HEK293 (cell line): ENCODE data around the gene HEBP2.

ENCODE experiments used
- AEBP2 ChIP-seq: fragments of 450-650 bp; formaldehyde crosslinking; IDR thresholded peaks from 2 replicates; pipeline ENCODE4 v1.5.1; 2016; ENCODE audit warnings: missing biosample characterization, missing genetic modification characterization, borderline replicate concordance
- ATF2 ChIP-seq: fragments of 450-650 bp; formaldehyde crosslinking; IDR thresholded peaks from 2 replicates; pipeline ENCODE4 v1.5.1; 2016; ENCODE audit warnings: missing biosample characterization, missing genetic modification characterization, low read depth
- BCL11B ChIP-seq: fragments of 450-650 bp; formaldehyde crosslinking; IDR thresholded peaks from 2 replicates; pipeline ENCODE4 v1.5.1; 2016; ENCODE audit warnings: low read depth, missing biosample characterization, missing genetic modification characterization
- GLIS1 ChIP-seq: fragments of 450-650 bp; formaldehyde crosslinking; IDR thresholded peaks from 2 replicates; pipeline ENCODE4 v1.5.1; 2016; ENCODE audit warnings: missing biosample characterization, missing genetic modification characterization
- MZF1 ChIP-seq: fragments of 450-650 bp; formaldehyde crosslinking; IDR thresholded peaks from 2 replicates; pipeline ENCODE4 v1.5.1; 2017; ENCODE audit warnings: missing biosample characterization, missing genetic modification characterization, borderline replicate concordance
- OSR2 ChIP-seq: fragments of 450-650 bp; formaldehyde crosslinking; IDR thresholded peaks from 2 replicates; pipeline ENCODE4 v1.5.1; 2016; ENCODE audit warnings: missing biosample characterization, missing genetic modification characterization
- PRDM4 ChIP-seq: fragments of 450-650 bp; formaldehyde crosslinking; IDR thresholded peaks from 2 replicates; pipeline ENCODE4 v1.5.1; 2017; ENCODE audit warnings: missing biosample characterization, missing genetic modification characterization
- SETDB1 ChIP-seq: IDR thresholded peaks from one replicate; pipeline ENCODE4 v1.6.1; 2017; ENCODE audit warnings: mild to moderate bottlenecking, low read length, moderate library complexity, mixed read lengths; ENCODE audit not compliant: insufficient read length
- TCF7L2 ChIP-seq: IDR thresholded peaks from 2 replicates; pipeline ENCODE4 v1.6.1; 2011; ENCODE audit warnings: low read depth, mild to moderate bottlenecking, inconsistent platforms, low read length, moderate library complexity, borderline replicate concordance
- TRIM28 ChIP-seq: IDR thresholded peaks from 2 replicates; pipeline ENCODE4 v1.6.1; 2011; ENCODE audit warnings: low read length, control low read depth, borderline replicate concordance
- YY2 ChIP-seq: fragments of 450-650 bp; formaldehyde crosslinking; IDR thresholded peaks from 2 replicates; pipeline ENCODE4 v1.5.1; 2016; ENCODE audit warnings: missing biosample characterization, missing genetic modification characterization
- ZBTB20 ChIP-seq: fragments of 450-650 bp; formaldehyde crosslinking; IDR thresholded peaks from 2 replicates; pipeline ENCODE4 v1.5.1; 2016; ENCODE audit warnings: missing biosample characterization, missing genetic modification characterization
- ZBTB8A ChIP-seq: fragments of 450-650 bp; formaldehyde crosslinking; IDR thresholded peaks from 2 replicates; pipeline ENCODE4 v1.5.1; 2016; ENCODE audit warnings: missing biosample characterization, missing genetic modification characterization
- ZNF10 ChIP-seq: fragments of 450-650 bp; formaldehyde crosslinking; IDR thresholded peaks from 2 replicates; pipeline ENCODE4 v1.5.1; 2017; ENCODE audit warnings: missing biosample characterization, missing genetic modification characterization
- ZNF133 ChIP-seq: fragments of 450-650 bp; formaldehyde crosslinking; IDR thresholded peaks from 2 replicates; pipeline ENCODE4 v1.5.1; 2016; ENCODE audit warnings: missing biosample characterization, missing genetic modification characterization
- ZNF2 ChIP-seq: fragments of 450-650 bp; formaldehyde crosslinking; IDR thresholded peaks from 2 replicates; pipeline ENCODE4 v1.5.1; 2016; ENCODE audit warnings: missing biosample characterization, missing genetic modification characterization
- ZNF354C ChIP-seq: fragments of 450-650 bp; formaldehyde crosslinking; IDR thresholded peaks from 2 replicates; pipeline ENCODE4 v1.5.1; 2016; ENCODE audit warnings: missing biosample characterization, missing genetic modification characterization, low read depth, borderline replicate concordance
- ZNF561 ChIP-seq: fragments of 450-650 bp; IDR thresholded peaks from 2 replicates; pipeline ENCODE4 v1.5.1; 2018; ENCODE audit warnings: missing biosample characterization, missing genetic modification characterization, borderline replicate concordance
- ZNF585B ChIP-seq: fragments of 450-650 bp; formaldehyde crosslinking; IDR thresholded peaks from 2 replicates; pipeline ENCODE4 v1.5.1; 2016; ENCODE audit warnings: missing biosample characterization, missing genetic modification characterization
- ZNF626 ChIP-seq: fragments of 450-650 bp; sonication (Bioruptor Pico); formaldehyde crosslinking; IDR thresholded peaks from 2 replicates; pipeline ENCODE4 v1.5.1; 2018; ENCODE audit warnings: missing biosample characterization, missing genetic modification characterization, inconsistent platforms
- ZNF777 ChIP-seq: fragments of 450-650 bp; formaldehyde crosslinking; IDR thresholded peaks from 2 replicates; pipeline ENCODE4 v1.5.1; 2017; ENCODE audit warnings: missing biosample characterization, missing genetic modification characterization, borderline replicate concordance
- ZNF792 ChIP-seq: fragments of 450-650 bp; formaldehyde crosslinking; IDR thresholded peaks from 2 replicates; pipeline ENCODE4 v1.5.1; 2016; ENCODE audit warnings: missing biosample characterization, missing genetic modification characterization
- ZNF843 ChIP-seq: fragments of 450-650 bp; formaldehyde crosslinking; IDR thresholded peaks from 2 replicates; pipeline ENCODE4 v1.5.1; 2016; ENCODE audit warnings: missing biosample characterization, missing genetic modification characterization
- ZSCAN30 ChIP-seq: fragments of 450-650 bp; IDR thresholded peaks from 2 replicates; pipeline ENCODE4 v1.5.1; 2018; ENCODE audit warnings: missing biosample characterization, mild to moderate bottlenecking, missing genetic modification characterization, moderate library complexity
- ZXDB ChIP-seq: fragments of 450-650 bp; formaldehyde crosslinking; IDR thresholded peaks from 2 replicates; pipeline ENCODE4 v1.5.1; 2016; ENCODE audit warnings: missing biosample characterization, missing genetic modification characterization
- TF ChIP-seq, protein P1 (sequence below): IDR thresholded peaks from 2 replicates; pipeline ENCODE4 v1.6.1; 2011; ENCODE audit warnings: mild to moderate bottlenecking, low read depth, low read length, borderline replicate concordance
- TF ChIP-seq, protein P2 (sequence below): fragments of 450-650 bp; formaldehyde crosslinking; conservative IDR thresholded peaks from 2 replicates; pipeline ENCODE4 v1.5.1; 2016; ENCODE audit warnings: low read depth, missing biosample characterization, missing genetic modification characterization
- TF ChIP-seq, protein P3 (sequence below): fragments of 450-650 bp; formaldehyde crosslinking; IDR thresholded peaks from 2 replicates; pipeline ENCODE4 v1.5.1; 2016; ENCODE audit warnings: missing biosample characterization, missing genetic modification characterization
- TF ChIP-seq, protein P4 (sequence below): fragments of 450-650 bp; formaldehyde crosslinking; optimal IDR thresholded peaks from 2 replicates; pipeline ENCODE3; 2016; ENCODE audit warnings: missing biosample characterization, mild to moderate bottlenecking, missing genetic modification characterization

Gene HEBP2

DNA sequence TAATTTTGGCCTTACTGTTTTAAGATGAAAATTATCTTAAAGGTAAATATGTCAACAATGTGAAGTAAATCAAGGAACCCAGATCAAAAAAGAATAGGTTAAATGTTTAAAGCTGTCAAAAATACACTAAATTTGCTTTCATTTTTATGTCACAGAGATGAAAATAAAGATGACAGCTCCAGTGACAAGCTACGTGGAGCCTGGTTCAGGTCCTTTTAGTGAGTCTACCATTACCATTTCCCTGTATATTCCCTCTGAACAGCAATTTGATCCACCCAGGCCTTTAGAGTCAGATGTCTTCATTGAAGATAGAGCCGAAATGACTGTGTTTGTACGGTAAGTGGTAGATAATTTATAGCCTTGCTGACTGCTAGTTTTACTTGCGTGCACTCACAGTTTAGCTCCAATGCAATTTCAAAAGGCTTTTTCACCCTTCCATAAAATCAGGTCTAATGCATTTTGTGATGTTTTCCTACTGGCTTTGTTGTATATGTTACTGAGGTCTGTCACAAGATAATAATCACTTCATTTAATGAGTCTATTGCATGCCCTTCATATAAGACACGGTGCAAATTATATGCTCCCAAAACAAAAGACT lies 1.9 kb downstream of the HEBP2 start (continued):
- TF ChIP-seq ZNF777 (tag by site-specific recombination): no peak
- no peak for TF ChIP-seq ATF2 (tag by site-specific recombination)
- 0 out of 2 replicates have a peak, but pooled peaks have one; percentile 15 for TF ChIP-seq ZNF561
- no peak for TF ChIP-seq ZNF585B (tag by site-specific recombination)
- TF ChIP-seq TRIM28: peak; percentile 97
- peak; percentile 97 for TF ChIP-seq TCF7L2
- TF ChIP-seq, protein P1, sequence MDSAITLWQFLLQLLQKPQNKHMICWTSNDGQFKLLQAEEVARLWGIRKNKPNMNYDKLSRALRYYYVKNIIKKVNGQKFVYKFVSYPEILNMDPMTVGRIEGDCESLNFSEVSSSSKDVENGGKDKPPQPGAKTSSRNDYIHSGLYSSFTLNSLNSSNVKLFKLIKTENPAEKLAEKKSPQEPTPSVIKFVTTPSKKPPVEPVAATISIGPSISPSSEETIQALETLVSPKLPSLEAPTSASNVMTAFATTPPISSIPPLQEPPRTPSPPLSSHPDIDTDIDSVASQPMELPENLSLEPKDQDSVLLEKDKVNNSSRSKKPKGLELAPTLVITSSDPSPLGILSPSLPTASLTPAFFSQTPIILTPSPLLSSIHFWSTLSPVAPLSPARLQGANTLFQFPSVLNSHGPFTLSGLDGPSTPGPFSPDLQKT: no peak
- no peak for TF ChIP-seq ZNF626
- TF ChIP-seq ZNF2 (tag by site-specific recombination): peak; percentile 41; the same call in 1 of the 2 replicates
- TF ChIP-seq ZNF792 (tag by site-specific recombination): no peak
- TF ChIP-seq ZNF354C (tag by site-specific recombination): no peak
- peak; percentile 70 for TF ChIP-seq OSR2 (tag by site-specific recombination)
- TF ChIP-seq, protein P2, sequence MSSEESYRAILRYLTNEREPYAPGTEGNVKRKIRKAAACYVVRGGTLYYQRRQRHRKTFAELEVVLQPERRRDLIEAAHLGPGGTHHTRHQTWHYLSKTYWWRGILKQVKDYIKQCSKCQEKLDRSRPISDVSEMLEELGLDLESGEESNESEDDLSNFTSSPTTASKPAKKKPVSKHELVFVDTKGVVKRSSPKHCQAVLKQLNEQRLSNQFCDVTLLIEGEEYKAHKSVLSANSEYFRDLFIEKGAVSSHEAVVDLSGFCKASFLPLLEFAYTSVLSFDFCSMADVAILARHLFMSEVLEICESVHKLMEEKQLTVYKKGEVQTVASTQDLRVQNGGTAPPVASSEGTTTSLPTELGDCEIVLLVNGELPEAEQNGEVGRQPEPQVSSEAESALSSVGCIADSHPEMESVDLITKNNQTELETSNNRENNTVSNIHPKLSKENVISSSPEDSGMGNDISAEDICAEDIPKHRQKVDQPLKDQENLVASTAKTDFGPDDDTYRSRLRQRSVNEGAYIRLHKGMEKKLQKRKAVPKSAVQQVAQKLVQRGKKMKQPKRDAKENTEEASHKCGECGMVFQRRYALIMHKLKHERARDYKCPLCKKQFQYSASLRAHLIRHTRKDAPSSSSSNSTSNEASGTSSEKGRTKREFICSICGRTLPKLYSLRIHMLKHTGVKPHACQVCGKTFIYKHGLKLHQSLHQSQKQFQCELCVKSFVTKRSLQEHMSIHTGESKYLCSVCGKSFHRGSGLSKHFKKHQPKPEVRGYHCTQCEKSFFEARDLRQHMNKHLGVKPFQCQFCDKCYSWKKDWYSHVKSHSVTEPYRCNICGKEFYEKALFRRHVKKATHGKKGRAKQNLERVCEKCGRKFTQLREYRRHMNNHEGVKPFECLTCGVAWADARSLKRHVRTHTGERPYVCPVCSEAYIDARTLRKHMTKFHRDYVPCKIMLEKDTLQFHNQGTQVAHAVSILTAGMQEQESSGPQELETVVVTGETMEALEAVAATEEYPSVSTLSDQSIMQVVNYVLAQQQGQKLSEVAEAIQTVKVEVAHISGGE (tag by site-specific recombination): no peak
- TF ChIP-seq SETDB1: no peak
- TF ChIP-seq, protein P3, sequence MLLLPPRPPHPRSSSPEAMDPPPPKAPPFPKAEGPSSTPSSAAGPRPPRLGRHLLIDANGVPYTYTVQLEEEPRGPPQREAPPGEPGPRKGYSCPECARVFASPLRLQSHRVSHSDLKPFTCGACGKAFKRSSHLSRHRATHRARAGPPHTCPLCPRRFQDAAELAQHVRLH (tag by site-specific recombination): peak; percentile 68; the same call in 1 of the 2 replicates
- peak; percentile 100 for TF ChIP-seq ZSCAN30 (tag by site-specific recombination)
- peak; percentile 44; the same call in 1 of the 2 replicates for TF ChIP-seq PRDM4 (tag by site-specific recombination)
- no peak for TF ChIP-seq ZBTB8A (tag by site-specific recombination)
- no peak for TF ChIP-seq ZNF133 (tag by site-specific recombination)
- no peak for TF ChIP-seq AEBP2 (tag by site-specific recombination)
- no peak for TF ChIP-seq YY2
- TF ChIP-seq ZXDB: peak; percentile 21; the same call in 1 of the 2 replicates
- TF ChIP-seq, protein P4, sequence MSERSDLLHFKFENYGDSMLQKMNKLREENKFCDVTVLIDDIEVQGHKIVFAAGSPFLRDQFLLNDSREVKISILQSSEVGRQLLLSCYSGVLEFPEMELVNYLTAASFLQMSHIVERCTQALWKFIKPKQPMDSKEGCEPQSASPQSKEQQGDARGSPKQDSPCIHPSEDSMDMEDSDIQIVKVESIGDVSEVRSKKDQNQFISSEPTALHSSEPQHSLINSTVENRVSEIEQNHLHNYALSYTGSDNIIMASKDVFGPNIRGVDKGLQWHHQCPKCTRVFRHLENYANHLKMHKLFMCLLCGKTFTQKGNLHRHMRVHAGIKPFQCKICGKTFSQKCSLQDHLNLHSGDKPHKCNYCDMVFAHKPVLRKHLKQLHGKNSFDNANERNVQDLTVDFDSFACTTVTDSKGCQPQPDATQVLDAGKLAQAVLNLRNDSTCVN (tag by site-specific recombination): no peak
- no peak for TF ChIP-seq ZNF10 (tag by site-specific recombination)
- TF ChIP-seq BCL11B (tag by site-specific recombination): no peak
- TF ChIP-seq ZBTB20 (tag by site-specific recombination): no peak
- no peak for TF ChIP-seq MZF1 (tag by site-specific recombination)
- peak; percentile 84 for TF ChIP-seq ZNF843 (tag by site-specific recombination)
- TF ChIP-seq GLIS1 (tag by site-specific recombination): no peak
